Esophagus (tissue), 2 donors: ENCODE data around the gene CPNE7. TPM values are rescaled to one million over a fixed set of nuclear protein-coding genes. Genes with fewer than 3 reads are reported as not detected.

ENCODE experiments used
- H3K27ac ChIP-seq, 2 donors: one replicate each; pipeline ENCODE4 v1.5.1; 2013; ENCODE audit warnings: low read depth in 2 of 2, mild to moderate bottlenecking in 2 of 2, inconsistent platforms in 1 of 2, low read length in 1 of 2, moderate library complexity in 1 of 2
- H3K27me3 ChIP-seq, 2 donors: one replicate each; pipeline ENCODE4 v1.6.1; 2013; ENCODE audit warnings: low read length in 2 of 2, control low read depth in 1 of 2, mild to moderate bottlenecking in 1 of 2; ENCODE audit not compliant: insufficient read depth in 2 of 2, control insufficient read depth in 1 of 2
- H3K36me3 ChIP-seq, 2 donors: one replicate each; pipeline ENCODE4 v1.6.1; 2013; ENCODE audit warnings: low read length in 1 of 2; ENCODE audit not compliant: control insufficient read depth in 2 of 2, insufficient read depth in 2 of 2
- H3K4me1 ChIP-seq, 2 donors: one replicate each; pipeline ENCODE4 v1.6.1; 2013; ENCODE audit warnings: low read length in 1 of 2; ENCODE audit not compliant: control insufficient read depth in 2 of 2, insufficient read depth in 2 of 2
- H3K4me3 ChIP-seq, 2 donors: one replicate each; pipeline ENCODE4 v1.5.1; 2013; ENCODE audit warnings: low read length in 2 of 2, mild to moderate bottlenecking in 2 of 2, low read depth in 1 of 2, moderate library complexity in 1 of 2
- H3K9me3 ChIP-seq, 2 donors: one replicate each; pipeline ENCODE4 v1.6.1; 2013; ENCODE audit warnings: mild to moderate bottlenecking in 2 of 2, low read depth in 1 of 2, low read length in 1 of 2, moderate library complexity in 1 of 2; ENCODE audit not compliant: control insufficient read depth in 2 of 2, insufficient read depth in 1 of 2
- WGBS, 2 donors: extraction: QIAGEN DNeasy Blood & Tissue Kit; methylation state at CpG; one replicate each; pipeline ENCODE4 v1.1.7; 2013; 5-methylcytosine and 5-hydroxymethylcytosine counted together
- polyA plus RNA-seq, 2 donors: library from polyadenylated mRNA; stranded (reverse); fragments of 200-250 nt; gene quantifications; one replicate each; pipeline ENCODE4 v1.2.3, GENCODE V29; 2013
- donor health status: healthy with polysubstance abuse.
- donor health status: Bipolar disorder and iron deficiency.

The CPNE7 gene
- polyA plus RNA-seq, 2 donors: 1.5 to 4.5 TPM

DNA sequence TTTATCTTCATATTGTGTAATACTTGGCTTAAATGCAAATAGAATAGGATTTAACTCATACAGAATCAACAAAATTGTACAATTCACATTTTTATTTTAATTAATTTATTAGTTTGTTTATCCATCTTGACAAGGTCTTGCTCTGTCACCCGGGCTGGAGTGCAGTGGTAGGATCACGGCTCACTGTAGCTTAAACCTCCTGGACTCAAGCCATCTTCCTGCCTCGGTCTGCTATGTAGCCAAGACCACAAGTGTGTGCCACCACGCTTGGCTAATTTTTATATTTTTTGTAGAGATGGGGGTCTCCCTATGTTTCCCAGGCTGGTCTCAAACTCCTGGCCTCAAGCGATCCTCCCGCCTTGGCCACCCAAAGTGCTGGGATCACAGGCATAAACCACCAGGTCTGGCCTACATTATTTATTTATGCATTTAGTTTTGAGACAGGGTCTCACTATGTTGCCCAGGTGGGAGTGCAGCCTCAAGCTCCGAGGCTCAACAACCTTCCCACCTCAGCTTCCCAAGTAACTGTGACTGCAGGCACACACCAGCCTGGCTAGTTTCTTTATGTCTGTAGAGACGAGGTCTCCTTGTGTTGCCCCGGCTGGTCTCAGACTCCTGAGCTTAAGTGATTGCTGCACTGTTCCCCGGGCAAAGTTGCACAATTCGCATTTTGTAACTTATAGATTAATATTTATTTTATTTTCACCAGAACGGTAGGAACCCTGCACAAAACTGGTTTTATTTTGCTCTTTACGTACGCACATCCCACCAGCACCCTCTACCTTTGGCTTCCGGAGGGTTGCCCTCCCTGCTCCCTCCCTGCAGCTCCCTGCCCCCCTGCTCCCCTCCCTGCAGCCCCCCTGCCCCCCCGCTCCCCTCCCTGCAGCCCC lies 42.8 kb downstream of the CPNE7 start:
- Histone ChIP-seq H3K27me3 (no peaks in the 10 kb centered on the region), H3K27ac (no peak overlapping the region), H3K36me3 (no peaks in the 10 kb centered on the region), H3K4me1 (peaks cover 2 to 3% of the 10 kb centered on the region in 2 donors), H3K9me3 (peaks cover 0 to 4% of the 10 kb centered on the region in 2 donors), H3K4me3 (no peak overlapping the region)
- 48 to 53% methylated on average over 15 to 16 of the region's 16 CpGs for WGBS, 2 donors

DNA sequence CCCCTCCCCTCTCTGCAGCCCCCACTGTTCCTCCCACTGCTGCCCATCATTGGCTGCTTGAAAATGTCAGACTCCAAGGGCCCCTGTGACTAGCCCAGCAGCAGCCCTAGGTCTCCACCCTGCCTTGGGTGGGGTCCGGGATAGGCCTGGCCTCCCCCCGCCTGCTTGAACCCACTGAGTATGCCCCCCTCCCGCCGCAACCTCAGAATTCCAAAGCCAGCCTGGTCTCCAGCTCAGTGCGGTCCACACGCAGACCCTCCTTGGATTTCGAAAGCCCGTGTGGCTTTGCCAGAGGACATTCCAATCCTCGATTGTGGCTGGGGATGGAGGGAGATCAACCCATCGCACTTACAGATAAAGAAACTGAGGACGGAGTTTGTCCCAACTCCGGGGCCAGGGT lies 44.3 kb downstream of the CPNE7 start:
- Histone ChIP-seq H3K27ac (no peak overlapping the region), H3K4me1 (peaks cover 2 to 6% of the 10 kb centered on the region in 2 donors), H3K4me3 (no peak overlapping the region), H3K9me3 (peaks cover 0 to 4% of the 10 kb centered on the region in 2 donors), H3K36me3 (no peaks in the 10 kb centered on the region), H3K27me3 (no peaks in the 10 kb centered on the region)
- WGBS, 2 donors: 53 to 70% methylated on average over 12 of the region's 12 CpGs

DNA sequence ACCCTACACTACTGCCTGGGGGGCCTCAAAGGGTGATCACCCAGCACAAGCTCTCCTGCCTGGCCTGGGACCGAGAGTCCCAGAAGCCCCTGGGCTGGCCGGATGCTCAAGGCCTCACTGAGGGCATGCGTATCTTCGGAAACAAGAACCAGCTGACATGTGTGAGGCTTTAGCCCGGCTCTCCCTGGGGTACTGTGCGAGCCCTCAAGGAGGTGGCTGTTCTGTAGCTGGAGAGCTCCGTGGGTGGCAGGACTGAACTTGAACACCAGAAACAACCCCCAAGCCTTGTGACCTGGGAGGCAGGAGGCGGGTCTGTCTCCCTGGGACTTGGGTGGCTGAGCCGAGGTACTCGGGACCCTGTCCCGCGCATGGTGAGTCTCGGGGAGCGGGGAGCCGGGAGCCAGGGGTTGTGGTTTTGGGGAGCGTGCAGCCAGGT lies 44.9 kb downstream of the CPNE7 start:
- no peaks in the 10 kb centered on the region for H3K27me3 ChIP-seq
- H3K4me1 ChIP-seq: peaks cover 2 to 6% of the 10 kb centered on the region in 2 donors
- no peaks in the 10 kb centered on the region for H3K36me3 ChIP-seq
- no peak overlapping the region for H3K4me3 ChIP-seq
- WGBS, 2 donors: 71 to 84% methylated on average over 16 of the region's 16 CpGs
- H3K9me3 ChIP-seq: peaks cover 0 to 4% of the 10 kb centered on the region in 2 donors
- no peak overlapping the region for H3K27ac ChIP-seq

DNA sequence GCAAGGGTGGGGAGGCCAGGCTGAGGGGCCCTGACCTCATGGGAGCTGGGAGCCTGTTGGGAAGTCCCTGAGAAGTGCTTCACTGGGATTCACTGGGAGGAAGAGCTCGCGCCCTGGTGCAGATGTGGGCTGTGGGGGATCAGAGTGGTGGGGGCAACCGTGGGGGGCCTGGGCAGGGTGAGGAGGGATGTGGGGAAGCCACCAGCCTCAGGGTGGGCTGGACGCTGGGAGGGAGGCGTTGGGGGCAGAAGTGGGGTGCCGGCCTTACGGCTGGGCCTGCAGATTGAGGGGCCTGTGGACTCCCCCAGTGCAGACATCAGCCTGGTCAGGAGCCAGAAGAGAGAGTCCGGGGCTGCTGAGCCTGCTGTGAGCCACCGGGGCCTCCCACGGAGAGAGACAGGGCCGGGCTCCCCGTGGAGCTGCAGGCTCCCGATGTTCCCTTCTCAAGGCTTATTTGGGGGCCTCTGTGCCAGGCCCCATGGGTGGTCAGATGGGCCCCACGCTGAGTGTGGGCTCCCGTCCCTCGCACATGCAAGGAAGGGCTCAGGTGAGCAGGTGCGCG lies 45.7 kb downstream of the CPNE7 start:
- H3K27me3 ChIP-seq: no peaks in the 10 kb centered on the region

DNA sequence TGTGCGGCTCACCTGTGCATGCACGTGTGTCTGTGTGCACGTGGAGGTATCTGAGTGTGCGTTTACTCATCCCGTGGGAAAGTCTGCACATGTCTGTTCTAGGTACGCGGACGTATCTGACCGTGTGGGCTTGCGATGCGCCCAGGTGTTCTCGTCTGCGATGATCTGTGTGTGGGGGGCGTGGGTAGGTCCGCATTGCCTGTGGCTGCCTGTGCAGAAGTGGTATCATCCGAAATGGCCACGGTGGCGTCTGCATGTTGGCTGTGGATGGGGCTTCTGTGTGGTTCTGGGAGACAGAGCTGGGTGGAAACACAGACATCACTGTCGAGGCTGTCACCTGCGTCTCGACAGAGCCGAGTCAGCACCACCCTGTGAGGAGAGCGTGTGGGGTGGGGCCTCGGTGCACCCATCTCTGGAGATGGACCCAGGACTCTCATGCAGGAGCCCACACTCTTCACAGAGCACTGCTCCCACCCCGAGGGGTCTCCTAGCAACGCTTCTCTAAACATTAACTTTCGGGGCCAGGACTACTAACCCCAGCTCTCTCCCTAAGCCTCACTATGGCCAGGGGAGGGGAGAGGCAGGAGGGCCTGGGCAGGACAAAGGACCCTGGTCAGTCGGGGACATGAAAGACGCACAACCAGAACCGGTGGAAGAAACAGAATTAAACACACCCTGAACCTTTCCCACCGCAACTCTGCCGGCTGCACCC lies 46.3 kb downstream of the CPNE7 start:
- WGBS, 2 donors: 62 to 65% methylated on average over 32 of the region's 32 CpGs
- no peak overlapping the region for H3K27ac ChIP-seq
- peaks cover 0 to 6% of the 10 kb centered on the region in 2 donors for H3K4me1 ChIP-seq
- no peaks in the 10 kb centered on the region for H3K36me3 ChIP-seq
- H3K27me3 ChIP-seq: no peaks in the 10 kb centered on the region
- H3K9me3 ChIP-seq: peaks cover 0 to 4% of the 10 kb centered on the region in 2 donors
- no peak overlapping the region for H3K4me3 ChIP-seq

More for the DNA sequence above, 45.7 kb downstream of the CPNE7 start:
- no peaks in the 10 kb centered on the region for H3K36me3 ChIP-seq
- H3K9me3 ChIP-seq: peaks cover 0 to 4% of the 10 kb centered on the region in 2 donors
- peaks cover 0 to 6% of the 10 kb centered on the region in 2 donors for H3K4me1 ChIP-seq
- H3K4me3 ChIP-seq: no peak overlapping the region
- WGBS, 2 donors: 77 to 85% methylated on average over 18 of the region's 18 CpGs
- no peak overlapping the region for H3K27ac ChIP-seq

DNA sequence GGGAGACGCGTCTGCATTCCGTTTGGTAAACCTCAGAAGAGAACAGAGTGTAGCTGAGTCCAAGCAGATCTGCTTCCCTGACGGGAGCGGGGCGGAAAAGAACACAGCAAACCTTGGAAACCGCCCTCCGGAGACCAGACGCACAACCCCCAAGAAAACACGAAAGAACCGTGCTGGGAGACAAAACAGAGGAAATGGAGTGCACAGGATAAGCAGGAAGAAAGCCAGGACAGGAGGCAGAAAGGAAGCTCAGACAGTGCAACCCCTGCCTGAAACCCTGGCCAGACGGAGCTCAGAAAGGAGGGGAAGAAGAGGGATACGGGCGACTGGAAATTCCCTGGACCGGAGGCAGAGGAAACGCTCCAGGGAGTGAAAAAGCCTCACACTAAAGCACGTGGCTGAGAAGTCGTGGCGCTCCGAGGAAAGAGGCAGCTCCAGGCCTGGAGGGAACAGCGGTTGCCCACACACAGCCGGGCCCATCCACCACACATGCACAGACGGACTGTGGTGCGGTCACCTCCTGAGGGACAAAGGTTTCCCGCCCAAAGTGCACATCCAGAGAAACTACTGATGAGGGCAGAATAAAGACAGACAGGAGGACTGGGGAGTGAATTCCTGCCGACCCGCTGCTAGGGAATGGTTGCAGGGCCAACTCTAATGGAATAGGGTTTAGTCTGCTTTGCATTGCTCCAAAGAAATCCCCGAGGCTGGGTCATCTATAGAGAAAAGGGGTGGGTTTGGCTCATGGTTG lies 48.1 kb downstream of the CPNE7 start:
- Histone ChIP-seq H3K27ac (no peak overlapping the region), H3K27me3 (no peaks in the 10 kb centered on the region), H3K36me3 (no peaks in the 10 kb centered on the region), H3K4me1 (peaks cover 0 to 3% of the 10 kb centered on the region in 2 donors), H3K4me3 (no peak overlapping the region), H3K9me3 (no peaks in the 10 kb centered on the region)
- WGBS, 2 donors: 32 to 44% methylated on average over 28 of the region's 28 CpGs

DNA sequence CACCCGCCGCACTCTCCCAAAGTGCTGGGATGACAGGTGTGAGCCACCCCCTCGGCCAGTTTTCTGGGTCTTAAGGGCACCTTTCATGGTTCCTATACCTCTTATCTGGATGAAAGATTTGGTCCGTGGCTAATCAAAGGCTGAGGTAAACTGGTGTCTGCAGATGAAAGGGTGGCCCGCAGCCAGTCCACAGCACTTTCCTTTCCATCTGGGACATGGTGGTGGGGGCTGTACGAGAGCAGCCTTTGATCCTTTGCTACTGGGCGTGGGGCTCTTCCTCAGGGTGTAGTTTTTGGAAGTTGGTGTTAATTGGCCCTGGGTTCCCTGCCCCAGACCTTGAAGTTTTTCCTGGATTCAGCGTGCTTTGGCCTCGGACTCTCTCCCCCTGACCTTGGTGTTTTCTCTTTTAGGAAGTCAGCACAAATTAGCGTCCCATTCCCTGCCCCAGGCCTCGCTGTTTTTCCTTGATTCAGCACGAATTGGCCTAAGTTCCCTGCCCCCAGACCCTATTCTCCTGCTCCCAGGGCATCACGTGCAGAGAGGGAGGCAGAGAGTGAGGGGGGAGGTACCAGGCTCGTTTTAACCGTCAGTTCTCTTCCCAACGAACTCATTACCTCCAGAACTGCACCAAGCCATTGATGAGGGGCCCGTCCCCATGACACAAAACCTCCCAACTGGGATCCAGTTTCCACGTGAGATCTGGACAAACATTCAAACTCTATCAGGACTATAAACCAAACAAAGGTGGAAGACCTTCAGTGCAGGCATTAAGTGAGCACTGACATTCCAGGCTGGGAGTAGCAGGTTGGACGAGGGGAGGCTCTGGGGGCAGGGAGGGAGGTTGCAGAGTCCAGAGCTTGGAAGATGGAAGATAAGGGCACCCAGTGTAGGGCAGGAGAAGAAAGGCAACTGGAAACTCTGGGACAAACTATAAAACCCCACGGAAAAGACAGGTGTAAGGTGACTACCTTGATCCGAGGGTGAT lies 49.5 kb downstream of the CPNE7 start:
- 46 to 48% methylated on average over 21 of the region's 21 CpGs for WGBS, 2 donors
- Histone ChIP-seq H3K36me3 (no peaks in the 10 kb centered on the region), H3K4me1 (peaks cover 0 to 3% of the 10 kb centered on the region in 2 donors), H3K27ac (no peak overlapping the region), H3K4me3 (no peak overlapping the region), H3K27me3 (no peaks in the 10 kb centered on the region), H3K9me3 (peaks cover 2% of the 10 kb centered on the region in 2 donors)

DNA sequence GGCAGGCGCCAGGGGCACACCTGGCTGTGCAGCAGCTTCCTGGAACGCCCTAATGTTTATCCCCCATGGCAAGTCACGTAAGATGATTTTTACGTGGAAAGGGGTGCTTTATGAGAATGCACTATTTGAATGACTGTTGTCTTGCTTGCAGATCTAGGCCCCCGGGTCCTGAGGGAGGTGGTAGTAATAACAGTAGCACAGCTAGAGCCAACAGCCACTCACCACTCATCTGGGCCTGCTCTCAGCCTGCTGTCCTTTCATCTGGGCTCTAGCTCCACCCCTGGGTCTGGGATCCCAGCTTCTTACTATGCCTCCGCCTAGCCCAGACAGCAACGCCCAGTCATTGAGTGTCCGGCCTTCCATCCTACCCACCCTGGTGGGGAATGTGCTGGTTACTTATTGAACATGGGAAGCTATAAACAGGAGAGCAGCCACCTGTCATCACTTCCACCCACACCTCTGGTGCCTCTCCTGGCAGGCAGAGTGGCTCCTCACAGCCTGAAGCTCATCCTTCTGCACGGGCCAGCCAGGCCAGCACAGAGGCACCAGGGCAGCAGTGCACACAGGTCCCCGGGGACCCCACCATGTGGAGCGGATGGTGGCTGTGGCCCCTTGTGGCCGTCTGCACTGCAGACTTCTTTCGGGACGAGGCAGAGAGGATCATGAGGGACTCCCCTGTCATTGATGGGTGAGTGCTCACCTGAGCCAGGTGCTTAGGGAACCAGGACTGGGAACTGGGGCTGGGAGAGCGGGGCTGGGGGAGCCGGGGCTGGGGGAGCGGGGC lies 54.5 kb downstream of the CPNE7 start:
- Histone ChIP-seq H3K4me1 (no peaks in the 10 kb centered on the region), H3K9me3 (peaks cover 4% of the 10 kb centered on the region in 2 donors), H3K27me3 (no peaks in the 10 kb centered on the region), H3K27ac (no peak overlapping the region), H3K36me3 (no peaks in the 10 kb centered on the region), H3K4me3 (no peak overlapping the region)
- WGBS, 2 donors: 86 to 87% methylated on average over 16 of the region's 17 CpGs
